ENCODE data around the gene FSHB.
"Not testable (repeated sequence)": the region's sequence is repeated elsewhere in the genome, so short reads cannot be mapped to it uniquely, and the experiment has no call there.

Gene FSHB

DNA sequence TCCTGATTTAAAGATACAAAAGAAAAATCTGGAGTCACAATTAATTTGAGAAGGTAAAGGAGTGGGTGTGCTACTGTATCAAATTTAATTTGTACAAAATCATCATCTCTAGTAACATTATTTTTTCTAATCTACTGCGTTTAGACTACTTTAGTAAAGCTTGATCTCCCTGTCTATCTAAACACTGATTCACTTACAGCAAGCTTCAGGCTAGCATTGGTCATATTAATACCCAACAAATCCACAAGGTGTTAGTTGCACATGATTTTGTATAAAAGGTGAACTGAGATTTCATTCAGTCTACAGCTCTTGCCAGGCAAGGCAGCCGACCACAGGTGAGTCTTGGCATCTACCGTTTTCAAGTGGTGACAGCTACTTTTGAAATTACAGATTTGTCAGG lies at the start of gene FSHB:
Gene FSHB (plus strand): TSS at position 301 of the 400 bp plus-strand sequence. CDS start 889 bp downstream, outside the sequence.
- DNase-seq: no peak

DNA sequence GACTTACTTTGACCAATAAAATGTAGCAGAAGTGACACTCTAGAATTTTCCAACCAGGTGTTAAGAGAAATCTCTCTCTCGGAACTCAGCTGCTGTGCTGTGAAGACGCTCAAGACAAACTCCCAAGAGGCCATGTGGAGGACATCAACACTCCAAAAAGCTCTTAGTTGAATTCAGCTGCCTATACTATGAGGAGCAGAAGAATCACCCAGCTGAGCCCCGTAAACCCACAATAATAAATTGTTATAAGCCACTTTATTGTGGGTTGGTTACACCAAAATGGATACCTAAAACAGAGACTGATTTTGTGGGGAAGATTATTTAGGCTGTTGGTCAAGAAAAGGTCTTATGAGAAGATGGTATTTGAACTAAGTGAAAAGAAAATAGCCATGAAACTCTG lies 44.1 kb upstream of the FSHB start:
- DNase-seq: no peak

GRCh38 chr11:30192620-30193019 lies 38.2 kb upstream of the FSHB start:
- no peak for DNase-seq

GRCh38 chr11:30196400-30197206 lies 34.2 kb upstream of the FSHB start:
- DNase-seq: no peak

DNA sequence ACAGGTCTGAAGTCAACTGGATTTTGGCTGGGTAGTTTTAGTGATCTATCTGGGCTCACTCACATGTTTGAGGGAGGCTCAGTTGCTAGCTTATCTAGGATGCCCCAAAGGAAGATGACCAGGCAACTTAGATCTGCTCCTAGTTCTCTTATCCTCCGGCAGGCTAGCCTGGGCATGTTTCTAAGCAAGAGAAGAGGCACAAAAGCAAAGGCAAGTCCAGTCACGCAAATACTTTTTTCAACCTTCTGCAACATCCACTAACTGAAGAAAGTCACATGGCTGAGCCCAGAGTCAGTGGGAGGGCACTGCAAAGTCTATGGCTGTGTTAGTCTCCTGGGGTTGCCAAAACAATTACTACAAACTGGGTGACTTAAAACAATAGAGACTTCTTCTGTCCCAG lies 32.9 kb upstream of the FSHB start:
- DNase-seq: no peak

DNA sequence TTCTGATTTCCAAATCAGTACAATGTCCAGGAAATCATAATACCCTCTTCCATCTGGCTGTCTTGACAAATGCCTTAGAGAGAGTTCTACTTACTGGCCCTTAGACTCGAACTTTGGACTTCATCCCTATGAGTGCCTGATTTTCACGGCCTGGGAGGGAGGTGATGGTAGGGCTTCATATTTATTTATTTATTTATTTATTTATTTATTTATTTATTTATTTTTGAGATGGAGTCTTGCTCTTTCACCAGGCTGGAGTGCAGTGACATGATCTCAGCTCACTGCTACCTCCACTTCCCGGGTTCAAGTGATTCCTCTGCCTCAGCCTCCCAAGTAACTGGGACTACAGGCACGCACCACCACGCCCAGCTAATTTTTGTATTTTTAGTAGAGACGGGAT lies 27.8 kb upstream of the FSHB start:
- not testable (repeated sequence) for DNase-seq

DNA sequence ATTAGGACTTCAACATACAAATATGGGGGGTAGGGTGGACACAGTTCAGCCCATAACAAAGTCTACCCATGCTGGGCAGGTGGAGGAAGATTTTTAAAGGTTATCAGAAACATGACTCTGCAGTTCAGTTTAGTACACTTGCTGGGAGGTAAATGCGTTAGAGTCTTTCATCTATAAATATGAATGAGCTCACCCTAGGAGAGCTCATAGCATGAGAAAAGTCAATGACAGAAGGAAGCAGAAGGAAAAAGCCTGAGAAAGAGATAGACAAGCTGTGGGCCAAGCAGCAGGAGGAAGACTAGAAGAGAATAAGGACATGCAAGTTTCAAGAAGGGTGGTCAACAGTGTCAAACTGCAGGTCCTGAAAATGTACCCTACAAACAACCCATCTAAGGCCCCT lies 27.0 kb upstream of the FSHB start:
- no peak for DNase-seq

GRCh38 chr11:30206249-30206996 lies 24.4 kb upstream of the FSHB start:
- no peak for DNase-seq

DNA sequence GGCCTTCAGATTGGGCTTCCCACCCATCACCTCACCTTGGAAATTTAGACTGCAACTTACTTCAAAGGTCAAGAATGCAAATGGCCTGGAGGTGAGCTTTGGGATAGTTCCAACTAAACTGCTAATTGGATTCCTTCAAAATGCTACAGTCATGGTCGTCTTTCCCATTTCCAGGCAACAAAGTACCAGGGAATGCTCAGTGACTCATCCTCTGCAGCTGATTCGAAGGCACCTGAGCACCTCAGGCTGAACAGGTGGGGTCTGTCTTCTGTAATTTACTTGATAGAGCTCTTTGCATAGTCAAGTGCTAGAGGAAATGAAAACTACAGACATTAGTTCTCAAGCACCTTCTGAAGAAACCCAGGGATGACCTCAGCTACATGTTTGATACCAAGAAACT lies 20.5 kb upstream of the FSHB start:
- DNase-seq: no peak

GRCh38 chr11:30216534-30216933 lies 14.3 kb upstream of the FSHB start:
- DNase-seq: no peak

DNA sequence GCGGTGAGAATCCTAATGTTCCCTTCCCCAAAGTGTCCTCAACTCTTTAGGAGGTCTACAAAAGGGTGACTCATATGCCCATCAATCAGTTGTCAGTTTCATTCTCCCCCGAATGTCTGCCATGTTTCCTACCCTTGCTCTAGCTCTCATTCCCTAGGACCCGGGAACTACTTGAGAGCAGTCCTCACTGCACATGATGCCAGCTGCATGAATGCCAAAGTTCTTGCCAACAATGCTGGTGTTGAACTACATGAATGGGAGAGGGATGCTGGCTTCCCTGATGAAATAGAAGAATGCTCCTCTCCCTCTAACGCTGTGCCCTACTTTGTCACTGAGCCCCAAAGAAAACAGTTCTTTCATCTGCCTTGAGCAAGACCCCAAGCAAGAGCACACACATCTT lies 12.5 kb upstream of the FSHB start:
- DNase-seq: no peak

- no peak for DNase-seq
Measured at GRCh38 chr11:30225642-30226041, 5.2 kb upstream of the FSHB start.

GRCh38 chr11:30228323-30228884 lies 2.4 kb upstream of the FSHB start:
- DNase-seq: no peak

- no peak for DNase-seq
Measured at GRCh38 chr11:30239025-30239424, 8.2 kb downstream of the FSHB start.

- no peak for DNase-seq
Measured at GRCh38 chr11:30244265-30244664, 13.5 kb downstream of the FSHB start.

- DNase-seq: no peak
Measured at GRCh38 chr11:30245621-30246020, 14.8 kb downstream of the FSHB start.

- DNase-seq: no peak
Measured at GRCh38 chr11:30254307-30255298, 23.8 kb downstream of the FSHB start.

GRCh38 chr11:30255637-30256036 lies 24.8 kb downstream of the FSHB start:
- DNase-seq: no peak

DNA sequence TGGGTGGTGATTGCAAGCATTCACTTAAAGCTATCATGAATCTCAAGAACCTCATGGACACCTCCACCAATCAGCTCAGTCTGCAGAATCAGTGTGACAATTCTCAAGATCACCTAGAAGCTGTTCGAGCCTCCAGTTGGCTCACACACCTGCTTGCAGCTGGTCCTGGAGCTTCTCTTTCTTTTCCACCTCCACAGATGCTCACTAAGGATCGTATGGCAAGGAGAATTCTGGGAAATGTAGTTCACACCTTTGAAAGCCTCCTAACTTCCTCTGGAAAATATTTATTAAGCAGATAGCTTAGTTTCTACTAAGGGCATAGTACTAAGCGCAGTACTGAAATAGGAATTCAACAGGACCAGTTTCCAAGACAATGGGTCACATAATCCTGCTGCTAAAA lies 26.2 kb downstream of the FSHB start:
- DNase-seq: no peak

DNA sequence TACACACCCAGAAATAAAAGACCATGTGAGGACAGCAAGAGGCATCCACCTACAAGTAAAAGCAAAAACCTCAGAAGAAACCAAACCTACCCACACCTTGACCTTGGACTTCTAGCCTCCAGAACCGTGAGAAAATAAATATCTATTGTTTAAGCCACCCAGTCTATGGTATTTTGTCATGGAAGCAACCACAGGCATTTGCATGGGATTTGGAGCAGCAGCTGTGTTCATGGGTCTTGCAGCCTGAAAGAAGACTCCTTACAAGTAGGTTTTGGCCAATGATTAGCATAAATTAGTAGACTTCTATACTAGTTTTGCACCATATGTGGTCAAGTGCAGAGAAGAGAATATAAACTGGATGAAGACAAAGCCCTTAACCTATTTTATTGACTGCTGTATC lies 27.9 kb downstream of the FSHB start:
- DNase-seq: no peak

- no peak for DNase-seq
Measured at GRCh38 chr11:30260813-30261212, 30.0 kb downstream of the FSHB start.

- DNase-seq: no peak
Measured at GRCh38 chr11:30261821-30262220, 31.0 kb downstream of the FSHB start.

DNA sequence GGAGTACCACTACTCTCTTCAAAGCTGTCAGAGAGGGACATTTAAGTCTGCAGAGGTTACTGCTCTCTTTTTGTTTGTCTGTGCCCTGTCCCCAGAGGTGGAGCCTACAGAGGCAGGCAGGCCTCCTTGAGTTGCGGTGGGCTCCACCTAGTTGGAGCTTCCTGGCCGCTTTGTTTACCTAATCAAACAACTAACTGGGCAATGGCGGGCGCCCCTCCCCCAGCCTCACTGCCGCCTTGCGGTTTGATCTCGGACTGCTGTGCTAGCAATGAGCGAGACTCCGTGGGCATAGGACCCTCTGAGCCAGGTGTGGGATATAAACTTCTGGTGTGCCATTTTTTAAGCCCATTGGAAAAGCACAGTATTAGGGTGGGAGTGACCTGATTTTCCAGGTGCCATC lies 37.8 kb downstream of the FSHB start:
- DNase-seq: not testable (repeated sequence)
